ENCODE data around the gene RPL13A. TPM values are rescaled to one million over a fixed set of nuclear protein-coding genes. Genes with fewer than 3 reads are reported as not detected.

The RPL13A gene
- total and polyA plus RNA-seq, 2 of the 4 experiments (the other 2 are of a cell fraction) = 1,477 to 2,069 TPM

DNA sequence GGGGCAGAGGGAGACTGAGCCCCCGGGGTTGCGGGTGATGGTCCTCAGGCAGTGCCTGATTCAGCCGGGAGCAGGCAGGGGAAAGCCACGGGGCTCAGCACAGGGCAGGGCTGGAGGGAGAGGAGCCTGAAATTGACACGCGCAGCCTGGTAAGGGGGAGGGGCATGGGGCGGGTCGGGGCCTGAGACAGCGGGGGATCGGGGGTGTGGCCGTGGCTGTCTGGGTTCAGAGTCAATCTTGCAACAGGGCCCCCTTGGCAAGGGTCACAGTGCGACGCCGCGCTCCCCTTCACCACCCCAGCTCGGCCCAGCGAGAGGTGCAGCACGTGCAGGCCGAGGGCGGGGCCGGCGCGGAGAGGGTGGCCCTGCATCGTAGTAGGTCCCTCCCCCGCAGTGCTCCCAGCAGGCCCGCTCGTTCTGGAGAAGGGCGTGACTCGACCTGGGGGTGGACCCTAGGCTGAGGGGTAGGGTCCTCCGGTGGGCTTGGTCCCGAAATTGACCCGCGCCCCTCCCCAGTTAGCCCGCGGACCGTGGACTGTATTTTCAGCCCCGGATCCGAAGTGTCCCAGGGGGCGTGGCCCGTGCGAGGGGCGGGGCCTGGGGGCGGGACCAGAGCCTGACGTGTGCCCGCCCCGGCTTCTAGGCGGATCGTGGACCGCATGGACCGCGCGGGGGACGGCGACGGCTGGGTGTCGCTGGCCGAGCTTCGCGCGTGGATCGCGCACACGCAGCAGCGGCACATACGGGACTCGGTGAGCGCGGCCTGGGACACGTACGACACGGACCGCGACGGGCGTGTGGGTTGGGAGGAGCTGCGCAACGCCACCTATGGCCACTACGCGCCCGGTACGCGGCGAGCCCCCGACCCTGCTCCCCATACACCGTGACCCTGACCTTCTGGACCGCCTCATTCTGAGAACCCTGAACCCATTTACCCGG lies 46.4 kb downstream of the RPL13A start:
- POLR2A ChIA-PET (ENCODE audit: unreplicated experiment) = interaction anchor here (0.6 kb wide), 1 partner anchor 38 kb away, joined by 3 read pairs; no protein-coding TSS in a partner anchor
- BruUV-seq (replicated peaks) = no TSS peak
- peak overlapping the region; percentile 66 for H2AK5ac ChIP-seq (ENCODE audit: low read depth, low read length)
- peaks cover 4% of the 10 kb centered on the region for H3K4me1 ChIP-seq (ENCODE audit: control insufficient read depth, insufficient read depth, low read length)
- H3K4ac ChIP-seq (ENCODE audit: low read depth, low read length) = no peak overlapping the region
- peak overlapping the region; percentile 25 for H2AK9ac ChIP-seq (replicated peaks; ENCODE audit: low read depth, low read length, poor library complexity)
- CTCF ChIA-PET = interaction anchor here (0.9 kb wide), 1 partner anchor 13 kb away, joined by 5 read pairs; no protein-coding TSS in a partner anchor
- intact Hi-C loops (cut with micrococcal nuclease) = no loop called here
- H4K8ac ChIP-seq (ENCODE audit: low read depth in 2 of 2, low read length in 2 of 2) = no peak overlapping the region; a peak in 1 of 4 replicates
- H4K20me1 ChIP-seq (ENCODE audit: insufficient read depth, low read length) = peaks cover 4% of the 10 kb centered on the region
- peak overlapping the region; percentile 72 for H3K4me3 ChIP-seq (ENCODE audit: insufficient read depth, low read depth, low read length)
- H3K9me1 ChIP-seq (ENCODE audit: insufficient read depth, low read length) = 0 out of 2 replicates have a peak, but pooled peaks cover 6% of the 10 kb centered on the region
- H3K9me3 ChIP-seq (ENCODE audit: control insufficient read depth, insufficient read depth, low read length) = no peaks in the 10 kb centered on the region
- peak overlapping the region; percentile 93 for H2AFZ ChIP-seq (replicated peaks; ENCODE audit: low read length, poor library complexity)
- 0 out of 2 replicates have a peak overlapping the region, but pooled peaks have one; percentile 4 for H3K9ac ChIP-seq (ENCODE audit: low read depth, low read length)
- H3K56ac ChIP-seq (ENCODE audit: extremely low read depth, insufficient read depth, low read length) = no peak overlapping the region
- peaks cover 10 to 31% of the 10 kb centered on the region in 2 experiments for H3K79me1 ChIP-seq (ENCODE audit: low read depth in 1 of 2, low read length in 2 of 2)
- H2BK20ac ChIP-seq (ENCODE audit: low read depth, low read length) = no peak overlapping the region
- dilution Hi-C loops (cut with HindIII; ENCODE audit: low sequenced_read_pairs, unreplicated experiment) = no loop called here
- no peak overlapping the region for H2BK15ac ChIP-seq (ENCODE audit: low read depth, low read length)
- no peak overlapping the region for H3K14ac ChIP-seq (replicated peaks; ENCODE audit: low read depth, low read length)
- TF ChIP-seq, protein P1, sequence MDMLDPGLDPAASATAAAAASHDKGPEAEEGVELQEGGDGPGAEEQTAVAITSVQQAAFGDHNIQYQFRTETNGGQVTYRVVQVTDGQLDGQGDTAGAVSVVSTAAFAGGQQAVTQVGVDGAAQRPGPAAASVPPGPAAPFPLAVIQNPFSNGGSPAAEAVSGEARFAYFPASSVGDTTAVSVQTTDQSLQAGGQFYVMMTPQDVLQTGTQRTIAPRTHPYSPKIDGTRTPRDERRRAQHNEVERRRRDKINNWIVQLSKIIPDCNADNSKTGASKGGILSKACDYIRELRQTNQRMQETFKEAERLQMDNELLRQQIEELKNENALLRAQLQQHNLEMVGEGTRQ (IDR thresholded peaks at IDR 0.05; ENCODE audit: low read depth, low read length) = peak; percentile 69
- TF ChIP-seq FOS (IDR thresholded peaks at IDR 0.05; ENCODE audit: low read depth, low read length) = no peak
- TF ChIP-seq MXI1 (IDR thresholded peaks at IDR 0.05; ENCODE audit: borderline replicate concordance, low read depth, low read length) = peak; percentile 66; the same call in 1 of the 2 replicates
- TF ChIP-seq NFE2L2 (IDR thresholded peaks at IDR 0.05; ENCODE audit: low read depth, low read length) = no peak
- TF ChIP-seq MAZ (IDR thresholded peaks at IDR 0.05; ENCODE audit: borderline replicate concordance, low read depth, low read length) = peak; percentile 54; the same call in 1 of the 2 replicates
- TF ChIP-seq BHLHE40 (IDR thresholded peaks at IDR 0.05; ENCODE audit: low read depth, low read length) = peak; percentile 95
- ATAC-seq (ENCODE audit: low read depth) (peak; percentile 95), DNase-seq (peak; percentile 28)
- H3K27ac ChIP-seq (ENCODE audit: insufficient read depth, low read length) = no peak overlapping the region
- in situ Hi-C loops (cut with MboI; ENCODE audit: low sequenced_read_pairs) = no loop called here
- 9% methylated on average over 24 of the region's 87 CpGs; no CpG with 5 or more reads in 1 of the 2 experiments for WGBS, 2 experiments (ENCODE audit: extremely low coverage in 2 of 2, insufficient read length in 1 of 2)
- H4K5ac ChIP-seq (ENCODE audit: low read depth, low read length) = no peak overlapping the region
- H3K36me3 ChIP-seq (ENCODE audit: control insufficient read depth, insufficient read depth, low read length) = peaks cover 14% of the 10 kb centered on the region
- no peak overlapping the region for H2BK120ac ChIP-seq (ENCODE audit: low read depth, low read length)
- no peak overlapping the region for H3K18ac ChIP-seq (ENCODE audit: low read depth, low read length)
- no peak overlapping the region for H4K91ac ChIP-seq (ENCODE audit: insufficient read depth, low read depth, low read length)
- no peak overlapping the region for H3K23ac ChIP-seq (ENCODE audit: low read depth, low read length)
- peak overlapping the region; percentile 98 for H3K4me2 ChIP-seq (ENCODE audit: low read depth, low read length)
- no peaks in the 10 kb centered on the region for H3K27me3 ChIP-seq (ENCODE audit: control insufficient read depth, insufficient read depth, low read length)
- H2BK5ac ChIP-seq (ENCODE audit: low read depth, low read length, poor library complexity, severe bottlenecking) = no peak overlapping the region
